Neutrophil (primary cell): ENCODE measurements around the gene GNE.

Experiments used
- H3K27ac ChIP-seq: fragments of 200-600 bp; sonication (generic); 2 replicates; pipeline ENCODE4 v1.5.1; 2016; ENCODE audit warnings: mild to moderate bottlenecking, moderate library complexity
- H3K27me3 ChIP-seq: fragments of 200-600 bp; sonication (generic); 2 replicates; pipeline ENCODE4 v1.6.0; 2016; ENCODE audit warnings: mild to moderate bottlenecking
- H3K36me3 ChIP-seq: fragments of 200-600 bp; sonication (generic); 2 replicates; pipeline ENCODE4 v1.5.1; 2017
- H3K4me1 ChIP-seq, 2 experiments: fragments of 200-600 bp in 1 of 2; sonication (generic) in 1 of 2; 1 replicate in 1 of 2; 2 replicates in 1 of 2; pipeline versions ENCODE4 v1.5.1 to v1.6.1; 2013 to 2016; ENCODE audit warnings: low read depth in 1 of 2, low read length in 1 of 2, mild to moderate bottlenecking in 1 of 2, moderate library complexity in 1 of 2; ENCODE audit not compliant: control insufficient read depth in 1 of 2, insufficient read depth in 1 of 2
- H3K4me3 ChIP-seq, 2 experiments: fragments of 200-600 bp in 1 of 2; sonication (generic) in 1 of 2; 1 replicate in 1 of 2; 2 replicates in 1 of 2; pipeline ENCODE4 v1.5.1; 2013 to 2016; ENCODE audit warnings: low read depth in 1 of 2, low read length in 1 of 2, mild to moderate bottlenecking in 1 of 2, moderate library complexity in 1 of 2
- H3K9me3 ChIP-seq: fragments of 200-600 bp; sonication (generic); 2 replicates; pipeline ENCODE4 v1.5.1; 2016
- CTCF ChIP-seq: fragments of 200-600 bp; sonication (generic); IDR thresholded peaks from 2 replicates; pipeline ENCODE4 v1.5.1; 2016; ENCODE audit warnings: antibody characterized with exemption

The GNE gene

GRCh38 chr9:36207016-36207415 is 51.2 kb downstream of the GNE start:
- peaks cover 98% of the 10 kb centered on the region for H3K36me3 ChIP-seq
- no peak for TF ChIP-seq CTCF
- no peak overlapping the region for H3K27ac ChIP-seq
- H3K27me3 ChIP-seq: no peaks in the 10 kb centered on the region
- no peak overlapping the region for H3K4me3 ChIP-seq
- H3K9me3 ChIP-seq: no peaks in the 10 kb centered on the region
- H3K4me1 ChIP-seq: no peaks in the 10 kb centered on the region

GRCh38 chr9:36204906-36205547 is 53.2 kb downstream of the GNE start:
- H3K4me3 ChIP-seq: no peak overlapping the region
- H3K9me3 ChIP-seq: no peaks in the 10 kb centered on the region
- no peaks in the 10 kb centered on the region for H3K27me3 ChIP-seq
- no peaks in the 10 kb centered on the region for H3K4me1 ChIP-seq
- no peak overlapping the region for H3K27ac ChIP-seq
- no peak for TF ChIP-seq CTCF
- peaks cover 98% of the 10 kb centered on the region for H3K36me3 ChIP-seq

- no peak for TF ChIP-seq CTCF
- peaks cover 18% of the 10 kb centered on the region for H3K36me3 ChIP-seq
- H3K27me3 ChIP-seq: no peaks in the 10 kb centered on the region
- H3K9me3 ChIP-seq: no peaks in the 10 kb centered on the region
- H3K4me1 ChIP-seq: peaks cover 32 to 33% of the 10 kb centered on the region in 2 experiments
- H3K27ac ChIP-seq: no peak overlapping the region
- no peak overlapping the region for H3K4me3 ChIP-seq
Observed at GRCh38 chr9:36194326-36195000, 63.8 kb downstream of the GNE start.

DNA sequence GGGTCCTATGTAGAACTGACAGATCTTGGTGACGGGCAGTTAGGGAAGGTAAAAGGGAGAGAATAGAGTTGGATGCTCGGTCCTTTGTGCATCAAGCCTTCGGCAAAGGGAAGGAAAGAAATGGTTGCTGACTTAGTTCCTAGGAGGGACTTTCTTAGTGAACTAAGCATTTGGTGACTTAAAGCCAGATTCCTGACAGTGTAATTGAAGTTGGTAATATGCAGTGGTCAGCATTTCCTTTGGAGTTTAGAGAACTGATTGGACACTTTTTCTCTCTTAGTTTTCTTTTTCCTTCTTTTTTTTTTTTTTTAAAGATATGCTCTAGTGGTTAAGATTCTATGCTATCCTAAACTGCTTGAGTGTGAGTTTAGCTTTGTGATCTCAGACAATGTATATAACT is 65.2 kb downstream of the GNE start:
- H3K27ac ChIP-seq: no peak overlapping the region
- peaks cover 6% of the 10 kb centered on the region for H3K36me3 ChIP-seq
- H3K4me1 ChIP-seq: peaks cover 32 to 33% of the 10 kb centered on the region in 2 experiments
- H3K9me3 ChIP-seq: no peaks in the 10 kb centered on the region
- TF ChIP-seq CTCF: no peak
- H3K4me3 ChIP-seq: peak overlapping the region in 1 of 2 experiments; percentile 96
- no peaks in the 10 kb centered on the region for H3K27me3 ChIP-seq

DNA sequence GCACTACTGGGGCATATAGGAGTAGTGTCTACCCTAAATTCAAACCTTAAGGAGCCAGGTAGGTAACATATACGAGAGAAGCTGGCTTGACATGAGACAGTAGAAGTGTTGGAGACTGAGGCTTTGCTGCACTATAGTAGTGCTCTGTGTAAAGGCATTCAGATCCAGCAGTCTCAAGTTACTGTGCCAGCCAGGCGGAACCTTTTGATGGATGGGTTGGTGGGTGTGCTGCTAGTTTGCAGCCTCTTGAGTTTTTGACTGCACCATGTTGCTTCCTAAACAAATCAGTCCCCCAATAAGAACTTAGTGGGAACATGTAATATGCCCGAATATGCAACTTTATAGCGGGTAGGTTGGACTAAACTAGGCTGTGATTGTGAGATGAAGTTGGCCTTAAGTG is 66.1 kb downstream of the GNE start:
- H3K4me3 ChIP-seq: peak overlapping the region; percentile 84 to 96
- no peaks in the 10 kb centered on the region for H3K9me3 ChIP-seq
- peaks cover 32 to 33% of the 10 kb centered on the region in 2 experiments for H3K4me1 ChIP-seq
- peak overlapping the region; percentile 95 for H3K27ac ChIP-seq
- TF ChIP-seq CTCF: no peak
- H3K27me3 ChIP-seq: no peaks in the 10 kb centered on the region
- no peaks in the 10 kb centered on the region for H3K36me3 ChIP-seq
